HepG2 (cell line): ENCODE measurements around the gene SKI. TPM values are rescaled to one million over a fixed set of nuclear protein-coding genes. Genes with fewer than 3 reads are reported as not detected.

ENCODE experiments used
- ATAC-seq: fragments of 200-7000 bp; cut with Tn5 transposase; 3 replicates; pipeline ENCODE4 v1.9.1; 2020; ENCODE audit warnings: mild to moderate bottlenecking, moderate library complexity
- BruUV-seq: library from RNA; stranded (reverse); fragments of 400-500 nt; replicated peaks from 2 replicates; lab custom pipeline; 2021; lab: Mats Ljungman, UMichigan
- CTCF ChIA-PET: fragments of 300-600 bp; formaldehyde crosslinking; extraction: SDS; loops from one replicate; lab custom pipeline; 2021; ENCODE audit warnings: low total read pairs, inconsistent platforms, low intra/inter-chr PET ratio; lab: Yijun Ruan, JAX
- POLR2A ChIA-PET: fragments of 350-600 bp; sonication (Branson Sonifier 250); formaldehyde crosslinking; loops from one replicate; lab custom pipeline; 2020; ENCODE audit warnings: antibody characterized with exemption, inconsistent platforms; lab: Yijun Ruan, JAX
- DNase-seq: peaks from one replicate; pipeline ENCODE4 v3.0.0-alpha.2; 2015; ENCODE audit warnings: low spot score
- FAIRE-seq: peaks from 3 replicates; lab custom pipeline; 2011; peaks lifted over from hg19 to GRCh38; lab: Jason Lieb, UNC
- H2AFZ ChIP-seq: one replicate; pipeline ENCODE4 v1.6.1; 2011; ENCODE audit warnings: low read length, inconsistent platforms
- H3K27ac ChIP-seq: fragments of 300-600 bp; 3 replicates; pipeline ENCODE4 v1.8.0; 2011; ENCODE audit warnings: mixed run types, mild to moderate bottlenecking, mixed read lengths, low read length, inconsistent platforms; ENCODE audit not compliant: insufficient read depth; ENCODE audit errors: extremely low read length
- H3K27me3 ChIP-seq, 2 experiments: fragments of 200-600 bp in 1 of 2; 2 replicates in 1 of 2; 3 replicates in 1 of 2; pipeline versions ENCODE4 v1.6.0 to v1.8.0; 2011; ENCODE audit warnings: low read length in 2 of 2, mild to moderate bottlenecking in 2 of 2, moderate library complexity in 2 of 2, inconsistent platforms in 1 of 2; ENCODE audit not compliant: insufficient read depth in 2 of 2, control insufficient read depth in 1 of 2
- H3K36me3 ChIP-seq, 2 experiments: fragments of 200-600 bp in 1 of 2; replicated peaks in 1 of 2; 2 replicates in 1 of 2; 3 replicates in 1 of 2; pipeline versions ENCODE4 v1.5.1 to v1.8.0; 2011; ENCODE audit warnings: low read length in 2 of 2, inconsistent platforms in 1 of 2; ENCODE audit not compliant: insufficient read depth in 2 of 2, control insufficient read depth in 1 of 2
- H3K4me1 ChIP-seq: 2 replicates; pipeline ENCODE4 v1.5.1; 2012; ENCODE audit warnings: low read length, inconsistent platforms; ENCODE audit not compliant: insufficient read depth
- H3K4me2 ChIP-seq: 2 replicates; pipeline ENCODE4 v1.6.0; 2011; ENCODE audit warnings: low read depth, low read length, inconsistent platforms
- H3K4me3 ChIP-seq, 3 experiments: fragments of 200-600 bp in 1 of 3; sonication (generic), shearing (Covaris generic) in 1 of 3; replicated peaks in 1 of 3; 2 replicates each; pipeline ENCODE4 v1.5.1; 2011 to 2016; ENCODE audit warnings: low read length in 3 of 3, inconsistent platforms in 2 of 3, low read depth in 2 of 3, mild to moderate bottlenecking in 2 of 3, control low read depth in 1 of 3, mixed read lengths in 1 of 3; ENCODE audit not compliant: insufficient read depth in 1 of 3
- H3K79me2 ChIP-seq: one replicate; pipeline ENCODE4 v1.6.1; 2011; ENCODE audit warnings: low read length, inconsistent platforms; ENCODE audit not compliant: insufficient read depth
- H3K9ac ChIP-seq: 2 replicates; pipeline ENCODE4 v1.6.0; 2011; ENCODE audit warnings: mild to moderate bottlenecking, low read depth, low read length, inconsistent platforms; ENCODE audit not compliant: insufficient read depth
- H3K9me3 ChIP-seq: 2 replicates; pipeline ENCODE4 v1.5.1; 2012; ENCODE audit warnings: mild to moderate bottlenecking, low read length
- H4K20me1 ChIP-seq: 2 replicates; pipeline ENCODE4 v1.6.0; 2011; ENCODE audit warnings: inconsistent platforms, mild to moderate bottlenecking, low read length, moderate library complexity; ENCODE audit not compliant: insufficient read depth
- AGO2 ChIP-seq: fragments of 200-400 bp; formaldehyde crosslinking; optimal IDR thresholded peaks from 2 replicates; pipeline ENCODE3; 2017; ENCODE audit warnings: mild to moderate bottlenecking, low read depth, low read length, moderate library complexity
- ATF7-NPFF ChIP-seq: sonication (generic); formaldehyde crosslinking; IDR thresholded peaks from 2 replicates; pipeline ENCODE4 v1.8.1; 2023; ENCODE audit warnings: mild to moderate bottlenecking, low read depth, missing genetic modification reagents, moderate library complexity
- CC2D1A ChIP-seq: sonication (generic); formaldehyde crosslinking; IDR thresholded peaks from 2 replicates; pipeline ENCODE4 v1.8.1; 2023; ENCODE audit warnings: mild to moderate bottlenecking, missing genetic modification reagents
- HMG20A ChIP-seq: IDR thresholded peaks from 2 replicates; pipeline ENCODE4 v1.6.1; 2016; ENCODE audit warnings: borderline replicate concordance
- RXRB ChIP-seq: IDR thresholded peaks from 2 replicates; pipeline ENCODE4 v1.6.1; 2016; ENCODE audit warnings: borderline replicate concordance, missing genetic modification reagents, missing compliant biosample characterization
- TAF15 ChIP-seq: fragments of 200-400 bp; formaldehyde crosslinking; IDR thresholded peaks from one replicate; pipeline ENCODE4 v1.6.1; 2018; ENCODE audit warnings: mild to moderate bottlenecking, low read depth, low read length; ENCODE audit not compliant: poor library complexity, severe bottlenecking
- ZBTB33 ChIP-seq: sonication (generic); formaldehyde crosslinking; IDR thresholded peaks from 2 replicates; pipeline ENCODE4 v1.4.0; 2020; ENCODE audit warnings: missing genetic modification reagents
- ZNF143 ChIP-seq: sonication (generic); formaldehyde crosslinking; IDR thresholded peaks from 2 replicates; pipeline ENCODE4 v1.4.0; 2020; ENCODE audit warnings: missing genetic modification reagents
- ZNF256 ChIP-seq: sonication (generic); formaldehyde crosslinking; conservative IDR thresholded peaks from 2 replicates; pipeline ENCODE4 v1.4.0; 2020; ENCODE audit warnings: missing genetic modification reagents
- ZNF609 ChIP-seq: sonication (generic); formaldehyde crosslinking; IDR thresholded peaks from 2 replicates; pipeline ENCODE4 v1.4.0; 2020; ENCODE audit warnings: mild to moderate bottlenecking, missing genetic modification reagents, borderline replicate concordance
- ZNF687 ChIP-seq: sonication (generic); formaldehyde crosslinking; IDR thresholded peaks from 2 replicates; pipeline ENCODE4 v1.5.1; 2020; ENCODE audit warnings: mild to moderate bottlenecking, missing genetic modification reagents, moderate library complexity
- WGBS: methylation state at CpG from one replicate; pipeline ENCODE4 v1.1.6; 2017; ENCODE audit warnings: low lambda C conversion rate; 5-methylcytosine and 5-hydroxymethylcytosine counted together
- in situ Hi-C: cut with HindIII; loops from 2 replicates; pipeline ENCODE4 v1.10.0; 2017; ENCODE audit warnings: low pct_unique_long_range_greater_than_20kb; ENCODE audit not compliant: extremely low pct_ligation_motif_present
- intact Hi-C: fragments of 100-400 bp; cut with micrococcal nuclease; formaldehyde crosslinking; loops from one replicate; pipeline ENCODE4 v1.10.0; 2022; ENCODE audit not compliant: unreplicated experiment
- polyA plus RNA-seq, 8 experiments: library from polyadenylated mRNA; depleted of rRNA in 3 of 8; stranded (reverse) in 7 of 8; unstranded in 1 of 8; fragments of >200 nt; fragmentation: Illumina TruSeq in 4 of 8; extraction: Trizol in 4 of 8; gene quantifications; 2 replicates each; pipeline versions ENCODE4 v1.2.1 to v1.2.3, GENCODE V29; 2011 to 2016; ENCODE audit warnings: low read depth in 4 of 8, missing spikeins in 1 of 8, mixed read lengths in 1 of 8; ENCODE audit not compliant: insufficient read depth in 1 of 8
- total RNA-seq, 5 experiments: library from RNA; depleted of rRNA; stranded (reverse); fragments of >200 nt; fragmentation: Illumina TruSeq; extraction: Trizol; gene quantifications; 2 replicates each; pipeline ENCODE4 v1.2.3, GENCODE V29; 2016; ENCODE audit warnings: low read depth in 1 of 5

Gene SKI
- total and polyA plus RNA-seq, 2 of the 13 experiments (the other 11 are each of a cell fraction or from before 2014, with no cell fraction given), result 4.7 to 6.9 TPM

GRCh38 chr1:2240270-2241156 is 12.4 kb downstream of the SKI start:
- Histone ChIP-seq H2AFZ (no peak overlapping the region), H4K20me1 (peaks cover 50% of the 10 kb centered on the region), H3K4me1 (peaks cover 62% of the 10 kb centered on the region), H3K27ac (peak overlapping the region; percentile 43), H3K4me2 (no peak overlapping the region), H3K27me3 (no peaks in the 10 kb centered on the region), H3K79me2 (peaks cover 92% of the 10 kb centered on the region), H3K9me3 (no peaks in the 10 kb centered on the region), H3K9ac (no peak overlapping the region), H3K36me3 (peaks cover 8 to 26% of the 10 kb centered on the region in 2 experiments), H3K4me3 (no peak overlapping the region)
- in situ Hi-C loops, result no loop called here
- ChIA-PET POLR2A (interaction anchor here (1.2 to 2.7 kb wide), 2 partner anchors 8 to 33 kb away, joined by 3 to 11 read pairs; no protein-coding TSS in a partner anchor), CTCF (no interaction called here)
- DNase-seq, result no peak
- BruUV-seq, result no TSS peak
- FAIRE-seq, result no peak
- WGBS, result 71% methylated on average over 21 of the region's 30 CpGs
- 0 out of 3 replicates have a peak, but pooled peaks have one; percentile 9 for ATAC-seq
- intact Hi-C loops, result no loop called here
- no peak for TF ChIP-seq ZNF143
- no peak for TF ChIP-seq HMG20A (CRISPR knock-in tag)
- TF ChIP-seq TAF15, result no peak
- TF ChIP-seq AGO2, result peak; percentile 8
- TF ChIP-seq ZNF609 (CRISPR knock-in tag), result no peak
- no peak for TF ChIP-seq CC2D1A (CRISPR knock-in tag)
- peak; percentile 43 for TF ChIP-seq ZNF687 (CRISPR knock-in tag)
- no peak for TF ChIP-seq ATF7-NPFF (CRISPR knock-in tag)
- TF ChIP-seq RXRB (CRISPR knock-in tag), result no peak
- no peak for TF ChIP-seq ZNF256 (CRISPR knock-in tag)
- peak; percentile 97 for TF ChIP-seq ZBTB33 (CRISPR knock-in tag)
